Suprapubic skin (tissue), 4 donors: ENCODE data around the gene FRMD3. TPM values are rescaled to one million over a fixed set of nuclear protein-coding genes. Genes with fewer than 3 reads are reported as not detected.

Experiments used
- DNase-seq, 2 donors: peaks; one replicate each; pipeline ENCODE4 v3.0.0-alpha.2; 2019; ENCODE audit warnings: low spot score in 2 of 2
- H3K27ac ChIP-seq: fragments of 200-600 bp; sonication (generic); one replicate; pipeline ENCODE4 v1.5.1; 2019
- H3K27me3 ChIP-seq: fragments of 200-600 bp; sonication (generic); one replicate; pipeline ENCODE4 v1.5.1; 2019
- H3K36me3 ChIP-seq: fragments of 200-600 bp; sonication (generic); one replicate; pipeline ENCODE4 v1.5.1; 2019
- H3K4me1 ChIP-seq: fragments of 200-600 bp; sonication (generic); one replicate; pipeline ENCODE4 v1.5.1; 2019
- H3K4me3 ChIP-seq: fragments of 200-600 bp; sonication (generic); one replicate; pipeline ENCODE4 v1.5.1; 2019; ENCODE audit warnings: mild to moderate bottlenecking
- H3K9me3 ChIP-seq: fragments of 200-600 bp; sonication (generic); one replicate; pipeline ENCODE4 v1.5.1; 2019
- CTCF ChIP-seq, 2 donors: fragments of 200-600 bp in 1 of 2; fragments of 450-650 bp in 1 of 2; sonication (generic) in 1 of 2; IDR thresholded peaks; one replicate each; pipeline ENCODE4 v1.5.1; 2016 to 2019; ENCODE audit warnings: antibody characterized with exemption in 2 of 2, mild to moderate bottlenecking in 1 of 2, moderate library complexity in 1 of 2
- EP300 ChIP-seq: sonication (generic); formaldehyde crosslinking; IDR thresholded peaks from one replicate; pipeline ENCODE4 v1.6.1; 2017; ENCODE audit warnings: antibody characterized with exemption
- POLR2A ChIP-seq, 2 donors: fragments of 450-650 bp; IDR thresholded peaks; one replicate each; pipeline ENCODE4 v1.6.1; 2017; ENCODE audit warnings: antibody characterized with exemption in 2 of 2, mild to moderate bottlenecking in 2 of 2, moderate library complexity in 2 of 2
- POLR2AphosphoS5 ChIP-seq, 3 donors: sonication (generic); formaldehyde crosslinking; IDR thresholded peaks; one replicate each; pipeline ENCODE4 v1.6.1; 2017; ENCODE audit warnings: antibody characterized with exemption in 3 of 3
- WGBS: methylation state at CpG from one replicate; pipeline ENCODE4 v1.1.5; 2018; 5-methylcytosine and 5-hydroxymethylcytosine counted together
- total RNA-seq, 4 donors: library from RNA; depleted of rRNA; stranded (reverse); fragments of >200 nt; gene quantifications; one replicate each; pipeline ENCODE4 v1.1.0, GENCODE V29; 2016

Gene FRMD3
- total RNA-seq, 4 donors from 2014 or later: 2.8 to 7.0 (median 5.2) TPM

- no peaks in the 10 kb centered on the region for H3K27me3 ChIP-seq
- 82% methylated on average over 2 of the region's 2 CpGs for WGBS
- no peaks in the 10 kb centered on the region for H3K9me3 ChIP-seq
- no peak for TF ChIP-seq CTCF (IDR thresholded peaks at IDR 0.05)
- TF ChIP-seq EP300: no peak
- TF ChIP-seq POLR2AphosphoS5 (IDR thresholded peaks at IDR 0.05): no peak
- TF ChIP-seq POLR2A (IDR thresholded peaks at IDR 0.05): no peak
- no peak overlapping the region for H3K27ac ChIP-seq
- H3K36me3 ChIP-seq: no peaks in the 10 kb centered on the region
- no peak for DNase-seq
- no peak overlapping the region for H3K4me3 ChIP-seq
- peaks cover 5% of the 10 kb centered on the region for H3K4me1 ChIP-seq
These were observed 113.4 kb downstream of the FRMD3 start for GRCh38 chr9:83424831-83425230.

- no peaks in the 10 kb centered on the region for H3K9me3 ChIP-seq
- H3K27me3 ChIP-seq: no peaks in the 10 kb centered on the region
- no peak overlapping the region for H3K27ac ChIP-seq
- 85% methylated on average over 14 of the region's 14 CpGs for WGBS
- TF ChIP-seq EP300 (no peak), CTCF (IDR thresholded peaks at IDR 0.05) (no peak), POLR2AphosphoS5 (IDR thresholded peaks at IDR 0.05) (no peak), POLR2A (IDR thresholded peaks at IDR 0.05) (no peak)
- DNase-seq: no peak
- H3K4me3 ChIP-seq: no peak overlapping the region
- peaks cover 5% of the 10 kb centered on the region for H3K4me1 ChIP-seq
- H3K36me3 ChIP-seq: no peaks in the 10 kb centered on the region
These were observed 114.1 kb downstream of the FRMD3 start for GRCh38 chr9:83423815-83424707.

- Histone ChIP-seq H3K4me3 (no peak overlapping the region), H3K27me3 (no peaks in the 10 kb centered on the region), H3K36me3 (no peaks in the 10 kb centered on the region), H3K27ac (no peak overlapping the region), H3K9me3 (no peaks in the 10 kb centered on the region), H3K4me1 (peaks cover 5% of the 10 kb centered on the region)
- TF ChIP-seq EP300 (no peak), POLR2AphosphoS5 (IDR thresholded peaks at IDR 0.05) (no peak), CTCF (IDR thresholded peaks at IDR 0.05) (no peak)
- 67% methylated on average over 3 of the region's 3 CpGs for WGBS
- DNase-seq: no peak
These were observed 115.7 kb downstream of the FRMD3 start for GRCh38 chr9:83422527-83422926.

- Histone ChIP-seq H3K4me1 (no peaks in the 10 kb centered on the region), H3K36me3 (no peaks in the 10 kb centered on the region), H3K27me3 (no peaks in the 10 kb centered on the region), H3K4me3 (no peak overlapping the region), H3K27ac (no peak overlapping the region), H3K9me3 (no peaks in the 10 kb centered on the region)
- 90% methylated on average over 3 of the region's 3 CpGs for WGBS
- DNase-seq: no peak
- no peak for TF ChIP-seq CTCF (IDR thresholded peaks at IDR 0.05)
- TF ChIP-seq POLR2A (IDR thresholded peaks at IDR 0.05): no peak
- no peak for TF ChIP-seq POLR2AphosphoS5 (IDR thresholded peaks at IDR 0.05)
- no peak for TF ChIP-seq EP300
These were observed 117.7 kb downstream of the FRMD3 start for GRCh38 chr9:83420486-83420885.

GRCh38 chr9:83419961-83420360, 118.2 kb downstream of the FRMD3 start:
- DNase-seq: no peak
- no peak overlapping the region for H3K4me3 ChIP-seq
- H3K36me3 ChIP-seq: no peaks in the 10 kb centered on the region
- no peaks in the 10 kb centered on the region for H3K27me3 ChIP-seq
- no peak for TF ChIP-seq POLR2AphosphoS5 (IDR thresholded peaks at IDR 0.05)
- no peak for TF ChIP-seq POLR2A (IDR thresholded peaks at IDR 0.05)
- TF ChIP-seq EP300: no peak
- TF ChIP-seq CTCF (IDR thresholded peaks at IDR 0.05): no peak
- no peaks in the 10 kb centered on the region for H3K9me3 ChIP-seq
- 90% methylated on average over 4 of the region's 4 CpGs for WGBS
- H3K4me1 ChIP-seq: no peaks in the 10 kb centered on the region
- H3K27ac ChIP-seq: no peak overlapping the region
